GDM1 (cell line): ENCODE results near the gene ACBD7.

Experiments
- DNase-seq: peaks from one replicate; lab custom pipeline; 2025; lab: John Stamatoyannopoulos, UW

The ACBD7 gene

GRCh38 chr10:15088428-15089261 is at the start of gene ACBD7:
Gene ACBD7 (minus strand): TSS chr10:15088776. CDS start chr10:15088728, 48 bp downstream.
- DNase-seq: peak; percentile 76

GRCh38 chr10:15137636-15138035 is 49.1 kb upstream of the ACBD7 start:
- no peak for DNase-seq

- no peak for DNase-seq
Observed at GRCh38 chr10:15137036-15137359, 48.4 kb upstream of the ACBD7 start.

GRCh38 chr10:15136129-15137035 is 47.8 kb upstream of the ACBD7 start:
- no peak for DNase-seq

GRCh38 chr10:15131330-15131729 is 42.8 kb upstream of the ACBD7 start:
- DNase-seq: no peak

GRCh38 chr10:15124908-15125307 is 36.3 kb upstream of the ACBD7 start:
- no peak for DNase-seq

GRCh38 chr10:15124190-15124589 is 35.6 kb upstream of the ACBD7 start:
- no peak for DNase-seq

- DNase-seq: no peak
Observed at GRCh38 chr10:15123749-15124184, 35.2 kb upstream of the ACBD7 start.

- no peak for DNase-seq
Observed at GRCh38 chr10:15122477-15123030, 34.0 kb upstream of the ACBD7 start.

- no peak for DNase-seq
Observed at GRCh38 chr10:15121707-15122106, 33.1 kb upstream of the ACBD7 start.

- no peak for DNase-seq
Observed at GRCh38 chr10:15120523-15120922, 31.9 kb upstream of the ACBD7 start.

GRCh38 chr10:15118615-15119014 is 30.0 kb upstream of the ACBD7 start:
- no peak for DNase-seq

- no peak for DNase-seq
Observed at GRCh38 chr10:15116225-15116624, 27.6 kb upstream of the ACBD7 start.

GRCh38 chr10:15113766-15114165 is 25.2 kb upstream of the ACBD7 start:
- DNase-seq: no peak

- no peak for DNase-seq
Observed at GRCh38 chr10:15112657-15113056, 24.1 kb upstream of the ACBD7 start.

- DNase-seq: peak; percentile 47
Observed at GRCh38 chr10:15106352-15107013, 17.9 kb upstream of the ACBD7 start.

- no peak for DNase-seq
Observed at GRCh38 chr10:15103513-15103912, 14.9 kb upstream of the ACBD7 start.

GRCh38 chr10:15099886-15100285 is 11.3 kb upstream of the ACBD7 start:
- DNase-seq: no peak

- DNase-seq: peak; percentile 96
Observed at GRCh38 chr10:15097011-15097812, 8.6 kb upstream of the ACBD7 start, which contains the start of gene RPP38. Gene RPP38 (plus strand): TSS chr10:15097355. CDS start chr10:15103315, 5,960 bp downstream.

- DNase-seq: no peak
Observed at GRCh38 chr10:15096661-15097010, 8.1 kb upstream of the ACBD7 start.

GRCh38 chr10:15092855-15093408 is 4.4 kb upstream of the ACBD7 start:
- no peak for DNase-seq
